ACC112 (cell line): ENCODE data around the gene KDM2B.

Source experiments
- H2AFZ ChIP-seq: fragments of 200-600 bp; sonication (generic); one replicate; pipeline ENCODE4 v1.6.0; 2017; ENCODE audit warnings: antibody characterized with exemption, low read length; ENCODE audit not compliant: unreplicated experiment
- H3K27ac ChIP-seq: fragments of 200-600 bp; sonication (generic); 2 replicates; pipeline ENCODE4 v1.5.1; 2014; ENCODE audit warnings: low read depth, mild to moderate bottlenecking, antibody characterized with exemption, low read length, moderate library complexity
- H3K27me3 ChIP-seq: fragments of 200-600 bp; sonication (generic); 2 replicates; pipeline ENCODE4 v1.6.1; 2014; ENCODE audit warnings: mild to moderate bottlenecking, antibody characterized with exemption, low read length, moderate library complexity, mixed read lengths; ENCODE audit not compliant: insufficient read depth
- H3K36me3 ChIP-seq: fragments of 200-600 bp; sonication (generic); 2 replicates; pipeline ENCODE4 v1.6.1; 2016; ENCODE audit warnings: mild to moderate bottlenecking, antibody characterized with exemption, low read length, moderate library complexity, mixed read lengths; ENCODE audit not compliant: insufficient read depth
- H3K4me1 ChIP-seq: fragments of 200-600 bp; sonication (generic); one replicate; pipeline ENCODE4 v1.6.1; 2016; ENCODE audit warnings: low read length, mixed read lengths; ENCODE audit not compliant: insufficient read depth, unreplicated experiment, control insufficient read depth
- H3K4me3 ChIP-seq: fragments of 200-600 bp; sonication (generic); 2 replicates; pipeline ENCODE4 v1.5.1; 2014; ENCODE audit warnings: mild to moderate bottlenecking, low read depth, low read length
- H3K79me2 ChIP-seq: fragments of 200-600 bp; sonication (generic); one replicate; pipeline ENCODE4 v1.6.0; 2016; ENCODE audit warnings: low read length; ENCODE audit not compliant: control insufficient read depth, unreplicated experiment, insufficient read depth

Gene KDM2B

DNA sequence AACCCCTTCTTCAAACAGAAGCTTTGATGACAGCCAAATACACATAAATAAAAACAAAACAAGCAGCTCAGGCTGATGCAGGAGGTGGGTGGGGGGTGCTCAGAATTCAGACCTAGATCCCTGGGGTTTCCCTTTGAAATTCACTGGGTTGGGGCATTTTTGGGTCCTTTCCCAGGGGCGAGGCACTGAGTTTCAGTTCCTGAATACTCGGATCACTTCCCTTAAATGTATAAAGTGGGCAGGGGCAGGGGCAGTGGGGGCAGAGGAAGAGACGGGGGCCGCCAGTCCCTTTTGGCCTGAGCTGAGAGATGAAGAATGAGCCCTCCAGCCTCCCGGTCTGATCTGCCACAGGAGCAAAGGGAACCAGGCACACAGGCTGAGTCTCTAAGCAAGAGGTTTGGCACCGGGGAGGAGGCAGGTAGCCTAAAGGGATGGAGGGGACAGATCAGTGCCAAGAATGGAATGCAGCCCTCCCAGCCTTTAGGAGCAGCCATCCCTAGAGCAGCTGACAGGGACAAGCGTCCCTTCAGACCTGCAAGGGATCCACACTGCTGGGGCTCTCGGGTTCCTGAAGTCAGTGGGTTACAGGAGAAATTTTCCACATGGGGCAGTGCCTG, 20.3 kb downstream of the KDM2B start:
- Histone ChIP-seq H3K79me2 (no peaks in the 10 kb centered on the region), H3K4me3 (no peak overlapping the region), H2AFZ (no peak overlapping the region), H3K27me3 (no peaks in the 10 kb centered on the region), H3K36me3 (no peaks in the 10 kb centered on the region), H3K27ac (no peak overlapping the region), H3K4me1 (no peaks in the 10 kb centered on the region)

DNA sequence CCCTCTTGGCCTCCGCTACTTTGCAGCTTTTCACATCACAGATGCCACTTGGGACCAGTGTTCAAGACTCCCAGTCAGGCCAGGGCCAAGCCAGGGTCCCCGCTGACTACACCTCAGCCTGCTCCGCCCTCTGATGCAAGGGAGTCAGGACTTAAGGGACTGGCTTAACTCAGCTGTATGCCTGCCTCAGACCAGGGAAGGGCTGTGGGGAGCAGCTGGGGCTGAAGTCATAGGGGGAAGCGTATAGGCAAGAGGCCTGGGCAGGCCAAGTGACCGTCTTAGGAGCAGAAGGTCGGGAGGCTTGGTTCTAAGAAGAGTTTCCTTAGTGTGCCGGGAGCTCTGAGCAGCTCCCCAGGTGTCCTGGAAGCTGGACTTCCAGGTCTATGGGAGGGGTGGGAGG, 21.9 kb downstream of the KDM2B start:
- Histone ChIP-seq H3K79me2 (no peaks in the 10 kb centered on the region), H3K4me1 (no peaks in the 10 kb centered on the region), H3K27ac (no peak overlapping the region), H2AFZ (no peak overlapping the region), H3K4me3 (no peak overlapping the region), H3K27me3 (no peaks in the 10 kb centered on the region), H3K36me3 (no peaks in the 10 kb centered on the region)

DNA sequence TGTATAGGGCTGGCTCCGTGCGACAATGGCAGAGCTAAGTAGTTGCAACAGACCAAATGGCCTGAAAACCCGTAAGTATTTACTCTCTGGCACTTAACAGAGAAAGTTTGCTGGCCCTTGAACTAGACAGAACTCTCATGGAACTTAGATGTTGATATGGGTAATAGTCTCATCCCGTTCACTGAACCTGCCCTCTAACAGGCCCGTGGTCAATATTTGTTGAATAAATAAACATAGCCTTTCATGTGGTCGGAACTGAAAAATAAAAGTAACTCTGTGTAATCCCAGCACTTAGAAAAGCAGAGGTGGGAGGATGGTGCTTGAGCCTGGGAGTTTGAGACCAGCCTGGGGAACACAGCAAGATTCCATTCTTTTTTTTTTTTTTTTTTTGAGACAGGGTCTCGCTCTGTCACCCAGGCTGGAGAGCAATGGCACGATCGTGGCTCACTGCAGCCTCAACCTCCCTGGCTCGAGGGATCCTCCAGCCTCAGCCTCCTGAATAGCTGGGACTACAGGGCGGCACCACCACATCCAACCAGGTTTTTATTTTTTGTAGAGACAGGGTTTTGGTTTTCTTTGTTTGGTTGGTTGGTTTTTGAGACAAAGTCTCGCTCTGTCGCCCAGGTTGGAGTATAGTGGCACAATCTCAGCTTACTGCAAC, 29.7 kb downstream of the KDM2B start:
- no peak overlapping the region for H2AFZ ChIP-seq
- no peak overlapping the region for H3K4me3 ChIP-seq
- no peaks in the 10 kb centered on the region for H3K36me3 ChIP-seq
- H3K27ac ChIP-seq = no peak overlapping the region
- H3K4me1 ChIP-seq = no peaks in the 10 kb centered on the region
- no peaks in the 10 kb centered on the region for H3K79me2 ChIP-seq
- H3K27me3 ChIP-seq = no peaks in the 10 kb centered on the region

DNA sequence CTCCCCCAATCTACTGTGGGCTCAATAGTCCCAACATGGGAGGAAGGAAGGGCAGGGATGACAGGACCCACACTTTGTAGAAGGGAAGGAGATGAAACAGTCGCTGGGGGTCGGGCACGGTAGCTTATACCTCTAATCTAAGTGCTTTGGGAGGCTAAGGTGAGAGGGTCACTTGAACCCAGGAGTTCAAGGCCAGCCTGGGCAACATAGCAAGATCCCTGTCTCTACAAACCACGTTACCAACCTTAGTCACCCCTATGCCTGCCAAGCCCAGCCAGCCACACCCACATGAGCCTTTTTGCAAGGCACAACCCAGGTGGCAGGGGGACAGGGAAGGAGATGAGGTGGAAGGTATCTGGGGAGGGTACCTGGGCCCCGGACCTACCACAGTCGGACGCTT, 31.7 kb downstream of the KDM2B start:
- Histone ChIP-seq H2AFZ (no peak overlapping the region), H3K79me2 (no peaks in the 10 kb centered on the region), H3K4me1 (no peaks in the 10 kb centered on the region), H3K27ac (no peak overlapping the region), H3K36me3 (no peaks in the 10 kb centered on the region), H3K4me3 (no peak overlapping the region), H3K27me3 (no peaks in the 10 kb centered on the region)

- Histone ChIP-seq H3K36me3 (no peaks in the 10 kb centered on the region), H3K79me2 (no peaks in the 10 kb centered on the region), H3K4me1 (no peaks in the 10 kb centered on the region)
Measured at GRCh38 chr12:121545480-121545879, 35.3 kb downstream of the KDM2B start.

GRCh38 chr12:121543786-121544185, 37.0 kb downstream of the KDM2B start:
- Histone ChIP-seq H2AFZ (no peak overlapping the region), H3K36me3 (no peaks in the 10 kb centered on the region), H3K4me1 (no peaks in the 10 kb centered on the region)

More at GRCh38 chr12:121545480-121545879, 35.3 kb downstream of the KDM2B start:
- H2AFZ ChIP-seq = no peak overlapping the region
- H3K27ac ChIP-seq = no peak overlapping the region
- no peaks in the 10 kb centered on the region for H3K27me3 ChIP-seq
- no peak overlapping the region for H3K4me3 ChIP-seq

DNA sequence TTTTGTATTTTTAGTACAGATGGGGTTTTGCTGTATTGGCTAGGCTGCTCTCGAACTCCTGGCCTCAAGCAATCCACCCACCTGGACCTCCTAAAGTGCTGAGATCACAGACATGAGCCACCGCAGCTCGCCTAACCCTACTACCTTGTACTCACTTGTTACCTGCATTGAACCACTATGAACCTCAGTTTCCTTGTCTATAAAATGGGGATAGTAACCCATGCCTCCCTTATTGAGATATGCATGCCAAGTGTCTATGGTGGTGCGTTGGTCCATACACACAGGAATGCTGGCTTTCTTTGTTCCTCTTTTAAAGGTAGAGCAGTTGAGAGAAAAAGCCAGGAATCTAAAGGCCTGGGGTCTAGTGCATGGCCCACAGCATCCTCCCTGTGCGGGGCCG, 40.9 kb downstream of the KDM2B start:
- Histone ChIP-seq H3K4me3 (no peak overlapping the region), H3K4me1 (peaks cover 3% of the 10 kb centered on the region), H3K36me3 (no peaks in the 10 kb centered on the region), H3K27me3 (no peaks in the 10 kb centered on the region), H2AFZ (no peak overlapping the region), H3K27ac (no peak overlapping the region), H3K79me2 (no peaks in the 10 kb centered on the region)

More at GRCh38 chr12:121543786-121544185, 37.0 kb downstream of the KDM2B start:
- H3K27me3 ChIP-seq = no peaks in the 10 kb centered on the region
- no peaks in the 10 kb centered on the region for H3K79me2 ChIP-seq
- no peak overlapping the region for H3K27ac ChIP-seq
- H3K4me3 ChIP-seq = no peak overlapping the region

DNA sequence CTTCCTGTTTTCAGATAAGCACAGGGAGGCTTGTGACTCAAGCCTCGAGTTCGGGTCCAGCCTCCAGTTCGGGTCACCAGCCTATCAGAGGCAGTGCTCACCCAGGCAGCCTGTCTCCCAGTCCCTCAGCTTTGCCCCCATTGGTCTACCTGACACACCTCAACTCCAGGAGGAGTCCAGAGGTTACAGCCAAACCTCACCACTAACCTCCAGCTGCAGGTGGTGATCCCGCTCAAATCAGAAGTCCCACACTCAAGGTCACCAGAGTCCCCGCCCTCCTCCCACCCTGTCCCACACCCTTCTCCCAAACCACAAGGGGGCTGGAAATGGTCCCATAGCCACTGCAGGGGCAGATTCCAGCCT, 42.1 kb downstream of the KDM2B start:
- H3K27ac ChIP-seq = no peak overlapping the region
- H2AFZ ChIP-seq = no peak overlapping the region

DNA sequence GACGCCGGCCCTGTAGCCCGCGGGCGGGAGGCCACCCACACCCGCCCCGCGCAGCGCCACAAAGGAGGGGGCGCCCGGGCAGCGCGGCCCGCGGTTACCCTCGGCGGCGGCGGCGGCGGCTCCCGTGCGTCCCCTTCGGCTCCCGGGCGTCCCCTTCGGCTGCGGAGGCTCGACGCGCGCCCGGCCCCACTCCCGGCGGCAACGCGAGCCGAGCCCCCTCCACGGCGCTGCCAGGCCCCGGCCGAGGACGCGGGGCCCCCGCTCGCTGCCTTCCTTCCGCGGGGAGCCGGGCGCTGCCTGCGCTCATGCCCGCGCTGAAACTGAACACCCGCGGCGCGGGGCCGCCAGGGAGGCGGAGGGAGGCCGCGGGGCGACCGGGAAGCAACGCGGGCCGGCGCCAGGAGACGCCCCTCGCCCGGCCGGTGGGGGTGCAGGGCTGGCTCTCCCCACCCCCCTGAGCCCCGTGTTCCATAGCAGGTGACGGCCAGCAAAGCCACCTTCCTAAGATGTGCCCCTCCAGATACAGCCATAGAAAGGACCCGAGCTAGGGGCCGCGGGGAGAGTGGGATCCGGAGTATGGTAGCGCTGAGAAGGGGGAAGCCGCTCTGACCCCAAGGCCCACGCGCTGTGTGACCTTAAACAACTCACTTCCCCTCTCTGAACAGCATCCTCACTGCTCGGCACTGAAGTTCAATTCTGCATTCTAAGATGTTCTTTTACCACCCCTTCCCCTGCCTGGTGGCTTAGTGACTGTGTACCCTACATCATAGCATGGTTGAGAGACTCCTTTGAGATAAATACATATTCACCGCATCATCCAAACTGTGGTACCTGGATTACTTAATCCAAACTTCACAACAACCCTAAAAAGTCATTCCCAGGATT, 42.8 kb downstream of the KDM2B start:
- H3K27ac ChIP-seq = no peak overlapping the region
- no peaks in the 10 kb centered on the region for H3K27me3 ChIP-seq
- peaks cover 3% of the 10 kb centered on the region for H3K4me1 ChIP-seq
- peak overlapping the region; percentile 52 for H2AFZ ChIP-seq
- H3K79me2 ChIP-seq = no peaks in the 10 kb centered on the region
- peak overlapping the region; percentile 82 for H3K4me3 ChIP-seq
- no peaks in the 10 kb centered on the region for H3K36me3 ChIP-seq

More for the DNA sequence above, 42.1 kb downstream of the KDM2B start:
- H3K4me3 ChIP-seq = no peak overlapping the region
- H3K4me1 ChIP-seq = peaks cover 3% of the 10 kb centered on the region
- no peaks in the 10 kb centered on the region for H3K79me2 ChIP-seq
- no peaks in the 10 kb centered on the region for H3K27me3 ChIP-seq
- H3K36me3 ChIP-seq = no peaks in the 10 kb centered on the region

DNA sequence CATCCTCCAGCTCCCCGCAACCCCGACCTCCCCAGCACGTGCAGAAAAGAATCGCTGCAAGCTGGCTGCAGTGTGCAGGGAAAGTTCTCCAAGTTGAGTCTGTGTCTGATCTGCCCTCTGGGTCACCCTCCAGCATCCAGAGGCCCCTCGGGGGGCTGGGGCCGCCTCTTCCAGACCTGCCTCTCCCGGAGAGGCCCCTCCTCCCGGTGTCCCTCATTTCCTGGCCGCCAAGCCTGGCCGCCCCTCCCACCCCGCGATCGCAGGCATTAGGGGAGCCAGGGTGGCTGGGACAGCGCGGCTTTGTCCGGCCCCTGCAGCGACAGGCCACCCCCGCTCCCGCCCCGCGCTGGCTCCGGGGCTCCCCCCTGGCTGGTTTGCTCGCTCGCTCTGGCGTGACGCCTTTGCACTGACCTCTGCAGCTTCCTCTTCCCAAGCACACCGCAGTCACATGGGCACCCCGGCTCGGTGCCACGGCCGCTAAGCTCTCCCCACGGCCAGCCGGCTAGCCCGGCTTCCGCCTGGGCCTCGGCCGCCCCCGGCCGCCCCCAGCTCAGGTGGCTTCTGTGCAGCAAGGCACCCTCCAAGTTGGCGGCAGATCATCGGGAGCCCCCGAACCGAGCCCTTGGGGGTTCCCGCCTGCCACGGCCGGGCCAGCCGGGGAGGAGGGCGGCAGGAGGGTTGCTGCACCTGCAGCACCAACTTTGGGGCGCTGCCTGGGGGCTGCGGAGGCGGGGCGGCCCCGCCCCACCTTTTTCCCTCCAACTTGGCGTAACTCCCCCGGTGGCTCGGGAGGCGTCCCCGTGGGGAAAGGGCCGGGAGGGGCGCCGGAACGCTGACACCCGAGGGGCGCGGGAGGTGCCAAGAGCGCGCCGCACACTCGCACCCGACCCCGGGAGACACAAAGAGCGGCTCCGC, 43.7 kb downstream of the KDM2B start:
- Histone ChIP-seq H3K79me2 (no peaks in the 10 kb centered on the region), H3K4me1 (peaks cover 3% of the 10 kb centered on the region), H2AFZ (peak overlapping the region; percentile 52), H3K27me3 (no peaks in the 10 kb centered on the region), H3K4me3 (peak overlapping the region; percentile 82), H3K36me3 (no peaks in the 10 kb centered on the region), H3K27ac (peak overlapping the region; percentile 18; the same call in 1 of the 2 replicates)
